ENCODE results near the gene GPD1.

Gene GPD1

GRCh38 chr12:50087995-50088394, 15.8 kb upstream of the GPD1 start:
- in situ Hi-C loops (cut with HindIII; ENCODE audit: low pct_ligation_motif_present, low pct_unique_long_range_greater_than_20kb, low sequenced_read_pairs): no loop called here
- DNase-seq: no peak

GRCh38 chr12:50088577-50089335, 15.1 kb upstream of the GPD1 start:
- in situ Hi-C loops (cut with HindIII; ENCODE audit: low pct_ligation_motif_present, low pct_unique_long_range_greater_than_20kb, low sequenced_read_pairs): no loop called here
- peak; percentile 78 for DNase-seq

GRCh38 chr12:50089730-50090129, 14.1 kb upstream of the GPD1 start:
- in situ Hi-C loops (cut with HindIII; ENCODE audit: low pct_ligation_motif_present, low pct_unique_long_range_greater_than_20kb, low sequenced_read_pairs): no loop called here
- no peak for DNase-seq

- in situ Hi-C loops (cut with HindIII; ENCODE audit: low pct_ligation_motif_present, low pct_unique_long_range_greater_than_20kb, low sequenced_read_pairs): no loop called here
- DNase-seq: no peak
These were observed 13.4 kb upstream of the GPD1 start for GRCh38 chr12:50090391-50090790.

GRCh38 chr12:50097952-50098351, 5.9 kb upstream of the GPD1 start:
- DNase-seq: no peak
- in situ Hi-C loops (cut with HindIII; ENCODE audit: low pct_ligation_motif_present, low pct_unique_long_range_greater_than_20kb, low sequenced_read_pairs): no loop called here

GRCh38 chr12:50099302-50100008, 4.4 kb upstream of the GPD1 start:
- in situ Hi-C loops (cut with HindIII; ENCODE audit: low pct_ligation_motif_present, low pct_unique_long_range_greater_than_20kb, low sequenced_read_pairs): no loop called here
- no peak for DNase-seq

- DNase-seq: no peak
- in situ Hi-C loops (cut with HindIII; ENCODE audit: low pct_ligation_motif_present, low pct_unique_long_range_greater_than_20kb, low sequenced_read_pairs): no loop called here
These were observed 3.2 kb upstream of the GPD1 start for GRCh38 chr12:50100561-50100960.

- in situ Hi-C loops (cut with HindIII; ENCODE audit: low pct_ligation_motif_present, low pct_unique_long_range_greater_than_20kb, low sequenced_read_pairs): no loop called here
- DNase-seq: peak; percentile 68
These were observed 2.1 kb upstream of the GPD1 start for GRCh38 chr12:50101663-50102062.

GRCh38 chr12:50102131-50102531, 1.7 kb upstream of the GPD1 start:
- DNase-seq: no peak
- in situ Hi-C loops (cut with HindIII; ENCODE audit: low pct_ligation_motif_present, low pct_unique_long_range_greater_than_20kb, low sequenced_read_pairs): no loop called here

- in situ Hi-C loops (cut with HindIII; ENCODE audit: low pct_ligation_motif_present, low pct_unique_long_range_greater_than_20kb, low sequenced_read_pairs): no loop called here
- DNase-seq: no peak
These were observed 1.0 kb upstream of the GPD1 start for GRCh38 chr12:50102646-50103309.

GRCh38 chr12:50103351-50103750, 457 bp upstream of the GPD1 start:
- DNase-seq: no peak
- in situ Hi-C loops (cut with HindIII; ENCODE audit: low pct_ligation_motif_present, low pct_unique_long_range_greater_than_20kb, low sequenced_read_pairs): no loop called here

GRCh38 chr12:50104417-50105366, 884 bp downstream of the GPD1 start:
- in situ Hi-C loops (cut with HindIII; ENCODE audit: low pct_ligation_motif_present, low pct_unique_long_range_greater_than_20kb, low sequenced_read_pairs): no loop called here
- no peak for DNase-seq

GRCh38 chr12:50105913-50106450, 2.2 kb downstream of the GPD1 start:
- DNase-seq: no peak
- in situ Hi-C loops (cut with HindIII; ENCODE audit: low pct_ligation_motif_present, low pct_unique_long_range_greater_than_20kb, low sequenced_read_pairs): no loop called here

- in situ Hi-C loops (cut with HindIII; ENCODE audit: low pct_ligation_motif_present, low pct_unique_long_range_greater_than_20kb, low sequenced_read_pairs): no loop called here
- DNase-seq: no peak
These were observed 3.1 kb downstream of the GPD1 start for GRCh38 chr12:50106907-50107306.

- in situ Hi-C loops (cut with HindIII; ENCODE audit: low pct_ligation_motif_present, low pct_unique_long_range_greater_than_20kb, low sequenced_read_pairs): no loop called here
- DNase-seq: no peak
These were observed 3.8 kb downstream of the GPD1 start for GRCh38 chr12:50107416-50108268.

- DNase-seq: no peak
- in situ Hi-C loops (cut with HindIII; ENCODE audit: low pct_ligation_motif_present, low pct_unique_long_range_greater_than_20kb, low sequenced_read_pairs): no loop called here
These were observed 5.5 kb downstream of the GPD1 start for GRCh38 chr12:50109319-50109718.

GRCh38 chr12:50110127-50110761, 6.4 kb downstream of the GPD1 start:
- no peak for DNase-seq
- in situ Hi-C loops (cut with HindIII; ENCODE audit: low pct_ligation_motif_present, low pct_unique_long_range_greater_than_20kb, low sequenced_read_pairs): no loop called here

Measured in ACHN (cell line).